Left hindlimb (tissue), 1 donor: Measurements from ENCODE around the gene ADAP2.
A peak's percentile ranks its signal among the peaks of the same experiment; 100 is the strongest.
"Not testable (repeated sequence)": the region's sequence is repeated elsewhere in the genome, so short reads cannot be mapped to it uniquely, and the experiment has no call there.

ENCODE experiments used
- DNase-seq: peaks from one replicate; pipeline ENCODE4 v3.0.0-alpha.2; 2018

ADAP2 gene, protein sequence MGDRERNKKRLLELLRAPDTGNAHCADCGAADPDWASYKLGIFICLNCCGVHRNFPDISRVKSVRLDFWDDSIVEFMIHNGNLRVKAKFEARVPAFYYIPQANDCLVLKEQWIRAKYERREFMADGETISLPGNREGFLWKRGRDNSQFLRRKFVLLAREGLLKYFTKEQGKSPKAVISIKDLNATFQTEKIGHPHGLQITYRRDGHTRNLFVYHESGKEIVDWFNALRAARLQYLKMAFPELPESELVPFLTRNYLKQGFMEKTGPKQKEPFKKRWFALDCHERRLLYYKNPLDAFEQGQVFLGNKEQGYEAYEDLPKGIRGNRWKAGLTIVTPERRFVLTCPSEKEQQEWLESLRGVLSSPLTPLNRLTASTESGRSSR

GRCh38 chr17:30921544-30922196 lies at the start of gene ADAP2:
ADAP2 (plus strand) TSS chr17:30921945; CDS start chr17:30922015, 70 bp downstream.
- peak; percentile 55 for DNase-seq

DNA sequence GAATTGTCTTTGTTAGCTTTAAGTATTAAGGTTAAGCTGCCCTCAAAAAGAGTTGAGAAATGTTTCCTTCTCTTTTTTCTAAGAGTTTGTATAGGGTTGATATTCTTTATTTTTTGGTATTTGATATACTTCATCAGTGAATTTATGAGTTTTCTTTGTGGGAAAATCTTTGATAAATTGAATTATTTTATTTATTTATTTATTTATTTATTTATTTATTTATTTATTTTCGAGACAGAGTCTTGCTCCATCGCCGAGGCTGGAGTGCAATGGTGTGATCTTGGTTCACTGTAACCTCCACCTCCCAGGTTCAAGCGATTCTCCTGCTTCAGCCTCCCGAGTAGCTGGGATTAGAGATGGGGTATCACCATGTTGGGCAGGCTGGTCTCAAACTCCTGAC lies 35.6 kb upstream of the ADAP2 start:
- DNase-seq = no peak

DNA sequence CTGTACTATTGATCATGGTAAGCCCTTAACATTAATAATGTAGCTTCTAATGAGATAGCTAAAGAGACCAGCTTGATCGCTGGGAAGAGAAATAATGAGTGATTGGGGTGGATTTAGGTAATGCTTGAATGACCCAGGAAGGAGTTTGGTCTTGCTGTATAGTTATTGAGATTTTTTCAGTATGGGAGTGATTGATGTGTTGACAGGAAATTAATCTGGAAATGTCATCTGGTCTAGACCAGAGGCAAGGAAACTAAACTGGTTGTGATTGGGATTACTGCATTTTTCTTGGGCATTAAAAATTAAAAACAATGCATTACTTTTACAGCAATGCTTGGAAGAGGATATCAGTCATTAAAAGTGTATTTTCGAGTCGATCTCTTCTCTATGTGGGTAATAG lies 27.5 kb upstream of the ADAP2 start:
- DNase-seq = no peak

GRCh38 chr17:30897311-30897710 lies 24.4 kb upstream of the ADAP2 start:
- no peak for DNase-seq

DNA sequence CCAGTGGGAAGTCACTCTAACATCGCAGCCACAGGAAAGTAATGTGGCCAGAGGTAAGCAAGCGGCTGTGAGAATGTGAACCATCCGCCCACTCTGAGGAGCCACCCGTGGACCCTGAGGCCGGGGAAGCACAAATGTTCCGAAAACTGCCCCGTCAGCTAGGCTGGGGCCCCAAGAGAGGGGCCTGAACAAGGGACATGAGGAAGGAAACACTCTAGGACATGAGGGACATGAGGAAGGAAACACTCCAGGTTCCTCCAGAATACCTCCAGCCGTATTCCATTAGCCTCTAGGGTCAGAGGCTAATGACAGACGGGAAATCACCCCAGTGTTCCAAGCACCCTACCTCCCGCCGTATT lies 16.0 kb upstream of the ADAP2 start:
- no peak for DNase-seq

DNA sequence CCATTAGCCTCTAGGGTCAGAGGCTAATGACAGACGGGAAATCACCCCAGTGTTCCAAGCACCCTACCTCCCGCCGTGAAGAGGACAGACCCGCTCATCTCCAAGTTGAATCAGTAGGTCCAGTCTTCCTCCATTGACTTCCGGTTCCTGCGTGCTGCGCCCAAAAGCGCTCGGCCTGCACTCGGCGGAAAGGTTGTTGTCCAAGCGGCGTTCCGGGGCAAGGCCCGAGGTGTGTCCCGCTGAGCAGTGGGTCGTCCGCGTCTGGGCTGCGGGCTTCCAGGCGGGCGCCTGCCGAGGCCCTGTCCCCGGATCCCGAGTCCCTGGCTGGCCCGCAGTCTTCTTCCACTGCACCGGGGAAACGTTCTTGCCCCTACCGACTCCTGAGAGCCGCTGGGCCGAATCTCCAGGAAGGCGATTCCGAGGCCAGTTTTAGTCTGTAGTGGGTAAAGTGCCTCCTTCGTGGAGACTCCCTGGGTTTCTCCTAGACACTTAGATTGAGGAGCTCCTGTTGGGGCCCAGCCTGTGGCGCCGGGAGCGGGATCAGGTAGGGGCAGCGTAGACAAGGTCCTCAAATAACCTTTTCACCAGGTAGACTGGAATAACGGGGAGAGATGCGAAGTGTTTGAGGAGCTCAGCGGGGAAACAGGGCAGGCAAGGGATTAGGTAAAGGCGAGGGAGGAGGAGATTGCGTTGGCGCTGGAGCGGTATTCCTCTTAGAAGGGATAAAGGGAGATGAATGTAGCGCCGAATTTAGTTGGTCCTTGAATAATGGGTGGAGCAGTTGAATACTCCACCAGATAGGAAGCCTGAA lies 15.4 kb upstream of the ADAP2 start, which contains the start of gene TEFM:
Gene TEFM (minus strand): TSS at position 138 of the 811 bp plus-strand sequence. CDS start 40 bp downstream, at position 98.
- peak; percentile 94 for DNase-seq

DNA sequence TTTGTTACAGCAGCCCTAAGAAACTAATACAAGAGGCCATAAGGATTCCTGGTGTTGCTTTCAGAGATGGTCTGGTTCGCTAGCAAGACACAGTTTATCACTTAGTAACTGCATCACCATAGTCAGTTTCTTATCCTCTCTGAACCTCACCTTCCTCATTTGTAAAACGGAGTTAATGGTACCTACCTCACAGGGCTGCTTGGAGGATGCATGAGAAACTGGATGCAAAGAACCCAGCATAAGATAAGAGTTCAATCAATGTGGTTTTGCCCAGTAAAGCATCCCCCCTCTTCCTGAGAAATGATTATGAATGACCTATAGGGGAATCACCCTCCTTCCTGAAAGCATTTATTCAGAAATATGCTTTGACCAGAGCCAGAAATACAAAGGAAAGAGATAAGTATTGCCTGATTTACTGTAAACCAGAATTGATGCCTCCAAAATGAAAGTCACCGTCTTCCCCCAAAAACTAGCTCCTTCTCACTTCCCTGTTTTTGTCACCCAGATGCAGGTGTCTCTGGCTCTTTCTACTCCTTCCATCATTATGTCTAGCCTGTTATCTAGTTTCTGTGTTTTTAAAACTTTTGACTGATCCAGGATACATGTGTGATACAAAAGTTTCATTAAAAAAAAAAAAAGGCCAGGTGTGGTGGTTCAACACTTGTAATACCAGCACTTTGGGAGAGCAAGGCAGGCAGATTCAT lies 12.9 kb upstream of the ADAP2 start:
- DNase-seq = no peak

GRCh38 chr17:30910151-30910550 lies 11.6 kb upstream of the ADAP2 start:
- DNase-seq = not testable (repeated sequence)

DNA sequence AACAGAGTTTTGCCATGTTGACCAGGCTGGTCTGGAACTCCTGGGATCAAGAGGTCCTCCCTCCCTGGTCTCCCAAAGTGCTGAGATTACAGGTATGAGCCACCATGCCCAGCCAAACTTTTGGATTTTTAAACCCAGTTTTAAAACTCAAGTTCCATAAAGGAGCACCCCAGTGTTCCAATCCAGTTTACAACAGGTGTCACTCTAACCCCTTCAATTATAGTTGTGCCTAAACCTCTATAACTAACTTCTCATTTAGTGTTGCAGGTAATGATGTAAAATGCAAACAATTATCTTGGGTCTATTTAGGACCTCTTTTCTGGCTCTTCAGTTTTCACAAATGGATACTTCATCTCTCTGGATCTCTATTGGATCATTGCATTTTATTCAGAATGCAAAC lies 7.8 kb upstream of the ADAP2 start:
- no peak for DNase-seq

DNA sequence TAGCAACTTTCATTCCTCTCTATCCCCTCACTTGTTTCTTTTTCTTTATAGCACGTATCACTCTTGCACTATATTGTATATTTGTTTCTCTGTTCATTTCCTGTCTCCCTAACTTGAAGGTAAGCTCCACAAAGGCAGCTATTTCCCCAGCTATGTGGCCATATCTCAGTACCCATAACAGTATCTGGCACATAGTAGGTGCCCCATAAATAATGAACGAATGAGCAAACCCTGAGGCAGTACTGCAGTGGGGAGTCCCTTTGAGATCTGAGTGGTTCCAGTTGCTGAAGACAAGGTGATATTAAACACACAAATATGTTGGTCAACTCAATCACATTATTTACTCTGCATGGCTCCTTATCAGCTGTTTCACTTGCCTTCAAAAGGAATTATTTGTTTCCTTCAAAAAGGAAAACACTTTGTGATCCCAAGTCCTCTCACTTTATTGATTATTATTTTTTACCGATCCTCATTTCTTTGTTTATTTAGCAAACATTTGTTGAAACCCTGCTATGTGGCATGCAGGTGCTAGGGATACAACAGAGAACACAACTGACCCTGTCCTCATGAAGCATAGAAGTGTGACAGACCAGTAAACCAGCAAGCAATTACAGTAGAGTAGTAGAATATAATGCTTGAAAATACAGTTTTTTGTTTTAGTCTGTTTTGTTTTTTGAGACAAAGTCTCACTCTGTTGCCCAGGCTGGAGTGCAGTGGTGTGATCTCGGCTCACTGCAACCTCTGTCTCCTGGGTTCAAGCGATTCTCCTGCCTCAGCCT lies 5.7 kb upstream of the ADAP2 start:
- no peak for DNase-seq

- DNase-seq = no peak
Measured at GRCh38 chr17:30917050-30917449, 4.7 kb upstream of the ADAP2 start.

GRCh38 chr17:30920282-30920681 lies 1.5 kb upstream of the ADAP2 start:
- DNase-seq = no peak

- DNase-seq = no peak
Measured at GRCh38 chr17:30920683-30921543, 832 bp upstream of the ADAP2 start.

- no peak for DNase-seq
Measured at GRCh38 chr17:30922235-30923030, 688 bp downstream of the ADAP2 start.

DNA sequence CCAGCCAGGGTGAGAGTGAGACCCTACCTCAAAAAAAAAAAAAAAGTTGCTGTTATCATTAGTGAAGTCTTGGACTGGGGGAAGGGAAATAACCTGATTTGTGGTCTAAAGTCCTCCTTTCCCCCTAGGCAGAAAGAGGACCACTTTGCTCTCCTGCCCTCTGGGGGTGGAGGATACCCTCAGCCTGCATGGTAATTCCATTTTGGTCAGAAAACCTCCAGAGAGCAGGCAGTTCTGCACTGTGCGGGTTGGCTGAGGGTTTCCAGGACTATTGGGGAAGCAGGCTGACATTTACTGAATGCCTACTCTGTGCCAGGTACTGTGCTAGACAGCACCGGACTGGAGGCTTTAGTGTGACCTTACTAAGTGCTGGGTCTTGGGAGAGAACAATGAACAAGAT lies 2.6 kb downstream of the ADAP2 start:
- DNase-seq = no peak

- no peak for DNase-seq
Measured at GRCh38 chr17:30926516-30926915, 4.8 kb downstream of the ADAP2 start.

DNA sequence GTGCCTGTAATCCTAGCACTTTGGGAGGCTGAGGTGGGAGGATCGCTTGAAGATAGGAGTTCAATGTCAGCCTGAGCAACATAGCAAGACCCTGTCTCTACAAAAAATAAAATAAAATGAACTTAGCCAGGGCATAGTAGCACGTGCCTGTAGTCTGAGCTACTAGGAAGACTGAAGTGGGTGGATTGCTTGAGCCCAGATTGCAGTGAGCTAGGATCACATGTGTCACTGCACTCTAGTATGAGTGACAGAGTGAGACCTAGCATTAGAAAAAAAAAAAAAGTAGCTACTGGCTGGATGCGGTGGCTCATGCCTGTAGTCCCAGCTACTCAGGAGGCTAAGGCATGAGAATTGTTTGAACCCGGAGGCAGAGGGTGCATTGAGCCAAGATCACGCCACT lies 6.0 kb downstream of the ADAP2 start:
- DNase-seq = no peak

DNA sequence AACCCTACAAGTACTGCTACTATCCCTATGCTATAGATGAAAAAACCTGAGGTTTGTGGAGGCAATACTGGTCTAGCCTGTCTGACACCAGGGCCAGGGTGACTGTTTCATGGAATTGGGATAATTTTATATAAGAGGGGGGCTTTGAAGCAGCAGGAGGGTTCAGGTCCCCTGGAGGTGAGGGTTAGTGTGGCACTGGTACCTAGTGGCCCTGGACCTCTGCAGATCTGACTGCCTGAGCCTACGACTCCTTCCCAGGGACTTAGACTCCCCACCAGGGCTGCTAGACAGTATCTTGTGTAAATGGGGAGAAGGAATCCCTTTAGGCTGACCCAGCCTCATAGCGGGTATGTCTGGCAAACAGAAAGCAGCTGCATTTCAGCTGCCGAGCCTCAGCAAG lies 6.8 kb downstream of the ADAP2 start:
- DNase-seq = no peak

GRCh38 chr17:30929081-30929633 lies 7.4 kb downstream of the ADAP2 start:
- no peak for DNase-seq

DNA sequence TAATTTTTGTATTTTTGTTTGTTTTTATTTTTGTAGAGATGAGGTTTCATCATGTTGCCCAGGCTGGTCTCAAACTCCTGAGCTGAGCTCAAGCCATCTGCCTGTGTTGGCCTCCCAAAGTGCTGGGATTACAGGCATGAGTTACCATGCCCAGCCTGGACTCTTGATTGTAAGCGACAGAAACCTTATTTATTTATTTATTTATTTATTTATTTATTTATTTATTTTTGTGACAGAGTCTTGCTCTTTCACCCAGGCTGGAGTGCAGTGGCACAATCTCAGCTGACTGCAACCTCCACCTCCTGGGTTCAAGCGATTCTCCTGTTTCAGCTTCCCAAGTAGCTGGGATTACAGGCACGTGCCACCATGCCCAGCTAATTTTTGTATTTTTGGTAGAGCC lies 8.1 kb downstream of the ADAP2 start:
- DNase-seq = not testable (repeated sequence)
